T-helper 2 cell treated with Interferon-gamma antibody and Interleukin-4, amounts not matched to agents 5 μg/mL and 100 μg/mL, for 36 hours (primary cell): ENCODE data around the gene HSF4.

Experiments
- DNase-seq: peaks from one replicate; pipeline ENCODE4 v3.0.0; 2021; ENCODE audit warnings: low spot score
- H3K27ac Mint-ChIP-seq: one replicate; pipeline ENCODE4 v1.8.0; 2021; ENCODE audit warnings: mild to moderate bottlenecking, mixed read lengths
- H3K27me3 Mint-ChIP-seq: one replicate; pipeline ENCODE4 v1.8.0; 2021; ENCODE audit warnings: low read depth, mixed read lengths
- H3K36me3 Mint-ChIP-seq: one replicate; pipeline ENCODE4 v1.8.0; 2021; ENCODE audit warnings: low read depth, mixed read lengths
- H3K4me1 Mint-ChIP-seq: one replicate; pipeline ENCODE4 v1.8.0; 2021; ENCODE audit warnings: low read depth, mixed read lengths
- H3K4me3 Mint-ChIP-seq: one replicate; pipeline ENCODE4 v1.8.0; 2022; ENCODE audit warnings: mild to moderate bottlenecking, moderate library complexity, mixed read lengths
- H3K9me3 Mint-ChIP-seq: one replicate; pipeline ENCODE4 v1.8.0; 2021; ENCODE audit warnings: mixed read lengths

HSF4 gene

DNA sequence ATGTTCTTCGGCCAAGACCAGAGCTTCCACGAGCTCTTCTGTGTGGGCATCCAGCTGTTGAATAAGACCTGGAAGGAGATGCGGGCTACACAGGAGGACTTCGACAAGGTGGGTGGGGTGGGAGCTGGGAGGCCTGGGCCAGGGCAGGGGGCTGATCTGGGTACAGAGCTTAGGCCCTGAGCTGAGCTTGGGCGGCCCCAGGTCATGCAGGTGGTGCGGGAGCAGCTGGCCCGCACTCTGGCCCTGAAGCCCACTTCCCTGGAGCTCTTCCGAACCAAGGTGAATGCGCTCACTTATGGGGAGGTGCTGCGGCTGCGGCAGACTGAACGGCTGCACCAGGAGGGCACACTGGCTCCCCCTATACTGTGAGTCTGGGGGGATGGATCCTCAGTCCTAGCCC is 37.9 kb downstream of the HSF4 start:
- Mint-ChIP-seq H3K36me3 (peaks cover 19% of the 10 kb centered on the region), H3K4me1 (no peaks in the 10 kb centered on the region), H3K9me3 (no peaks in the 10 kb centered on the region), H3K27ac (no peak overlapping the region), H3K27me3 (no peaks in the 10 kb centered on the region), H3K4me3 (no peak overlapping the region)
- DNase-seq, result no peak

DNA sequence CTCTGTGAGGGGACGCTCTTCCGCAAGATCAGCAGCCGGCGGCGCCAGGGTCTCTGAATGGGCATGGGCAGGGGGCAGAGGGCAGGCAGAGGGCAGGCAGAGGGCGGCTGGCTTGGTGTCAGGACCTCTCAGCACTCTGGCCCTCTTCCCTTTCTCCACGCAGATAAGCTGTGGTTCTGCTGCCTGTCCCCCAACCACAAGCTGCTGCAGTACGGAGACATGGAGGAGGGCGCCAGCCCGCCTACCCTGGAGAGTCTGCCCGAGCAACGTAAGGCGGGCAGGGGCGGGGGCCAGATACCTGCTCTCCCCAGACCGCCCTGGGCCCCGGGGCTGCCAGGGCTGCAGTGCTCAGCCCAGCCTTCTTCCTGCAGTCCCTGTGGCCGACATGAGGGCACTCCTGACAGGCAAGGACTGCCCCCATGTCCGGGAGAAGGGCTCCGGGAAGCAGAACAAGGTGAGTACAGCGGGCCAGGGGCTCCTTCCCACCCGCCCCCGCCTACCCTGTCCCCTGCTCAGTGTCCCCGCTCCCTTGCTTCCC is 38.5 kb downstream of the HSF4 start:
- no peak overlapping the region for H3K27ac Mint-ChIP-seq
- no peak overlapping the region for H3K4me3 Mint-ChIP-seq
- no peaks in the 10 kb centered on the region for H3K4me1 Mint-ChIP-seq
- H3K36me3 Mint-ChIP-seq, result peaks cover 15% of the 10 kb centered on the region
- H3K27me3 Mint-ChIP-seq, result no peaks in the 10 kb centered on the region
- H3K9me3 Mint-ChIP-seq, result no peaks in the 10 kb centered on the region
- DNase-seq, result no peak

DNA sequence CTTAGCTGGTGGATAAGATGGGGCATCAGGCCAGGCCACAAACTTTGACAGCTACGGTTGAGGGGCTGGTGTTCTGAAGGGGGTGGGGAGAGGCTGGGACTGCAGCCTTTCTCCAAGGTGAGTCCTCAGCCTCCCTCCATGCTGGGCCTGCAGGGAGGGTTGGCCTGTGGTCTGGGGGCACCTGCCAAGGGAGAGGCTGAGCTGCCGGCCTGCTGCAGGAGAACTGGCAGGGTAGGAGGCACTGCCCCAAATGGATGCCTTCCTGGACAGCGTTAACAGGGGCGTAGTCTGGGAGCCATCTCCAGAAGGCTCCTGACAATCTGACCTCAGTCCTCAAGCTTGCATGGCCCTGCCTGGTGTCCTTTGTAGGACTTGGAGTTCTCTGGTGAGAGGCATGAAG is 39.5 kb downstream of the HSF4 start:
- H3K27me3 Mint-ChIP-seq, result no peaks in the 10 kb centered on the region
- no peak overlapping the region for H3K4me3 Mint-ChIP-seq
- no peaks in the 10 kb centered on the region for H3K4me1 Mint-ChIP-seq
- no peak for DNase-seq
- no peaks in the 10 kb centered on the region for H3K9me3 Mint-ChIP-seq
- no peak overlapping the region for H3K27ac Mint-ChIP-seq
- peaks cover 9% of the 10 kb centered on the region for H3K36me3 Mint-ChIP-seq

DNA sequence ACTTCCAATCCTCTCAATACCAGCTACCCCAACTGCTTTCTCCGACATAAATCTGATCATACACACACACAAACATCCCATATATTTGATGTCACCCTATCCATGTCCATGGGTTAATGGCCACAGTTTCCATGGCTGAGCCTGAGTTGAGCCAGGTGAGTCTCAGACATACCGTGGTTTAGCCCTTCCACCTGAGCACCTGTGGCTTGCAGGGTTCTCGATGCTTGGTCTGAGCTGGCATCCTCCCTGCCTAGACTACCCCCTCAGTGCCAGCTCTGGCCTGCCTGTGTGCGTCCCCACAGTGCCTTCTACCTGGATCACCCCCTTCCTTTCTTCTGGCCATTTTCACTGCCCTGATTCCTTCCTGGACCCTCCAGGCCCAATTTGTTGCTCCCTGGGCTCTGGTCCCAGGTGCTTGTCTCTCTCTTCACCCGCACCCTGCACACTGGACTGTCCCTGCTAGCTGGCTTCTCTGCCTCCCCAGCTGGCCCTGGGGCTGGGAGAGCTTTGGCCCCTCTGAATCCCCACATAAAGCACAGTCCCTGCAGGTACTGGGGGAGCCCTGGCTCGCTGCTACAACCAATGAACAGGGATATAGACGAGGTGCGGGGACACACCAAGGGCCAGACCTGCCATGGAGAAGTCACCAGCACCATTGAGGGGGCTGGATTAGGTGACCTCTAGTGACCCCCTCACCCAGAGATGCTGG is 41.7 kb downstream of the HSF4 start:
- Mint-ChIP-seq H3K27me3 (no peaks in the 10 kb centered on the region), H3K27ac (no peak overlapping the region), H3K9me3 (no peaks in the 10 kb centered on the region), H3K4me3 (no peak overlapping the region), H3K36me3 (peaks cover 4% of the 10 kb centered on the region), H3K4me1 (no peaks in the 10 kb centered on the region)
- no peak for DNase-seq

DNA sequence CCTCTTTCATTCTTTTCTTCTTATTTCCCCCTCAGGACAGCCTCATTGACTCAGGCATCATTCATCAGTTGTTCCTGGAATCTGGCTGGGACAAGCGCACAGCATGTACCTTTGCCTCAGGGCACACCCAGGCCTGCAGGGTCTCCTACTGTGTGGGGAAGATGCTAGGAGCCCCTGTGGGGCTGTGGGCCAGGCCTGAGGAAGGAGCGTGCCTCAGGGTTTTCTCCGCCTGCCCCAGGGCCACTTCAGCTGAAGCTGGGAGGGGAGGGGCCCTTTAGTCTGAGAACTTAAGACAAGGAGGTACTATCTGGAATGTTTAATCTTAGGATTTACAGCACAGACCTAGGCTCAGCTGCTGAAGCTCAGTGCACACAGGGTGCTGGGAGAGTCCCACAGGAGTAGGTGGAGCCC is 42.3 kb downstream of the HSF4 start:
- H3K9me3 Mint-ChIP-seq, result no peaks in the 10 kb centered on the region
- H3K27me3 Mint-ChIP-seq, result no peaks in the 10 kb centered on the region
- H3K4me1 Mint-ChIP-seq, result no peaks in the 10 kb centered on the region
- no peak for DNase-seq
- H3K27ac Mint-ChIP-seq, result no peak overlapping the region
- no peak overlapping the region for H3K4me3 Mint-ChIP-seq
- peaks cover 4% of the 10 kb centered on the region for H3K36me3 Mint-ChIP-seq

DNA sequence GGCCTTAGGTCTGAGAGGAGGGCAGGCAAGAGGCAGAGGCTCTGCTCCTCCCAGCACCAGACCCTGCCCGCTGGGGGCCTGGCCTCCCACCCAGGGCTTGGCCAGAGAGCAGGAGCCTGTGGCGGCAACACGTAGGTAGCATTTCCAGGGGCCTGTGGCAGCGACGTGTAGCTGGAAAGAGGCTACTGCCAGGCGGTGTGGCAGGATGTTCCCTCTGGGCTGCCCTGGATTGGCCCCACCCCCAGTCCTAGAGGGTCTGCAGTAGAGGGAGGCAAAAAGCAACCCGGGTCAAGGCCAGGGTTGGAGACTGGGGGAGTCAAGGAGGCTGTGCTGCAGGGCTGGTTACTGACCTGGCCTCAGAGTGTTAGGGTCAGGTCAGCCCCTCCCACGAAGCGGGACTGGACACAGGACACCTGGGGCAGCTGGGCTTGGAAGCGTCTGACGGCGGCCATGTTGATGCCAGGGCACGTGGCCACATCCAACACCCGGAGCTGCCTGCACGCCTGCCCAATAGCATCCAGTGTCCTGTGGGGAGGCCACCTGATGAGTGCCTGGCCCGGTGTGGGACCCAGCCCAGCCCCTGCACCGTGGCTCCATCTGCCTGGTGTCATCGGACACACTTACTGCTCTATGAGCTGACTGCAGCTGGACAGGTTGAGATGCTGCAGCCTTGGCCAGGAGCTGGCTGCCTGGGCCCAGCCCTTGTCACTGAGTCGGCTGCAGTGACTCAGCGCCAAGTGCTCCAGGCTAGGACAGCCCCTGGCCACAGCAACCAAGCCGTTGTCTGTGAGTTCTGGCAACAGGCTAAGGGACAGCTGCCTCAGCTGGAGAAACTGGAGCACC is 42.9 kb downstream of the HSF4 start:
- no peak overlapping the region for H3K27ac Mint-ChIP-seq
- no peak overlapping the region for H3K4me3 Mint-ChIP-seq

DNA sequence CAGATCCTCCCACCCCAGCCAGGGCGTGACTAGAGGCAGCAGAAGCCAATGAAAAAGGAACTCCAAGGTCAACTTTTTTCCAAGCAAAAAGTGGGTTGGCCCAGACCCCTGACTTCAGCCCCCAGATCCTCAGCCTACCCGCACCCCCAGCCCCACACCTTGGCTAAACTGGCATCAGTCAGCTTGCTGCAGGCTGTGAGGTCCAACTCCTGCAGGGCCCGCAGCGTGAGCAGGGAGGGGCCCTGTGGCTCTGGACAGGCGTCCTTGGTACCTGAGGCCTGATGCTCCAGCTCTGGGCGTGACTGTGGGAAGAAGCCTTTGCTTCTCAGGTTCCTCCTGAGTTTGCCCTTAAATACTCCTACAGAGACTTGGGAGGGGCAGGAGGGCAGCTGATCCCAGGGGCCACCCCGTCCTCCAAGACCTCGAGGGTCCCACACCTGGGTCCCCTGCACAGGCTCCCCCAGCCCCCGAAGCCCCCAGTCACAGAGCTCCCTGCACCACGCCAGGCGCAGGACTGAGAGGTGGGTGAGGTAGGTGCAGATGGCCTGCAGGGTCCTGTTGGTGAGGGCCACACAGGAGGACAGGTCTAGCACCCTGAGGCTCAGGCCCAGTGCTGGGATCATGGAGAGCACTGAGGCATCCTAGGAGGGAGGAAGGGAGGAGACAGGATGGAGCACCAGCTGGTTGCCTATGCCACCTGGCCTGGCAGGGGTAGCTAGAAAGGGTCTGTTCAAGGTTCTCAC is 43.8 kb downstream of the HSF4 start:
- no peak overlapping the region for H3K4me3 Mint-ChIP-seq
- H3K36me3 Mint-ChIP-seq, result peaks cover 4% of the 10 kb centered on the region
- no peaks in the 10 kb centered on the region for H3K4me1 Mint-ChIP-seq
- no peaks in the 10 kb centered on the region for H3K9me3 Mint-ChIP-seq
- no peaks in the 10 kb centered on the region for H3K27me3 Mint-ChIP-seq
- no peak for DNase-seq
- no peak overlapping the region for H3K27ac Mint-ChIP-seq

More for the DNA sequence above, 42.9 kb downstream of the HSF4 start:
- Mint-ChIP-seq H3K27me3 (no peaks in the 10 kb centered on the region), H3K36me3 (peaks cover 4% of the 10 kb centered on the region), H3K9me3 (no peaks in the 10 kb centered on the region), H3K4me1 (no peaks in the 10 kb centered on the region)
- no peak for DNase-seq

DNA sequence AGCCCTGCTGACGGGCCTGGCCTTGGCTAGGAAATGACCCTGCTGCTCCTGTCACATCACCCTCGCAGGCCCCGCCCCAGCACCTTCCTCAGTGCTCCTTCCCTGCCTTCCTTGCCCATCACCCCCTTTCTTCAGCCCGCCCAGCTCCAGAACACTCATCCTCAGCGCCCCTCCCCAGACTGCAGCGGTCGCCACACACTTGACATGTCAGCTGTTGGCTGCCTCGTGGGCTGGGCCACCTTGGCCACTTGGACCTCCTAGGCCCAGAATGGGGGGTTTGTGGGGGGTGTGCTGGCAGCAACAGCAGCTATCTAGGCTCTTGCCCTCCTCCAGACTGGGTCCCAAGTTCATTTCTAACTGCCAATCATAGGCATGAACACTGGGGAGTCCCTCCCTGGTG is 45.0 kb downstream of the HSF4 start:
- H3K4me1 Mint-ChIP-seq, result no peaks in the 10 kb centered on the region
- no peaks in the 10 kb centered on the region for H3K36me3 Mint-ChIP-seq
- H3K9me3 Mint-ChIP-seq, result no peaks in the 10 kb centered on the region
- H3K27me3 Mint-ChIP-seq, result no peaks in the 10 kb centered on the region
- H3K4me3 Mint-ChIP-seq, result no peak overlapping the region
- DNase-seq, result no peak
- peak overlapping the region; percentile 41 for H3K27ac Mint-ChIP-seq

DNA sequence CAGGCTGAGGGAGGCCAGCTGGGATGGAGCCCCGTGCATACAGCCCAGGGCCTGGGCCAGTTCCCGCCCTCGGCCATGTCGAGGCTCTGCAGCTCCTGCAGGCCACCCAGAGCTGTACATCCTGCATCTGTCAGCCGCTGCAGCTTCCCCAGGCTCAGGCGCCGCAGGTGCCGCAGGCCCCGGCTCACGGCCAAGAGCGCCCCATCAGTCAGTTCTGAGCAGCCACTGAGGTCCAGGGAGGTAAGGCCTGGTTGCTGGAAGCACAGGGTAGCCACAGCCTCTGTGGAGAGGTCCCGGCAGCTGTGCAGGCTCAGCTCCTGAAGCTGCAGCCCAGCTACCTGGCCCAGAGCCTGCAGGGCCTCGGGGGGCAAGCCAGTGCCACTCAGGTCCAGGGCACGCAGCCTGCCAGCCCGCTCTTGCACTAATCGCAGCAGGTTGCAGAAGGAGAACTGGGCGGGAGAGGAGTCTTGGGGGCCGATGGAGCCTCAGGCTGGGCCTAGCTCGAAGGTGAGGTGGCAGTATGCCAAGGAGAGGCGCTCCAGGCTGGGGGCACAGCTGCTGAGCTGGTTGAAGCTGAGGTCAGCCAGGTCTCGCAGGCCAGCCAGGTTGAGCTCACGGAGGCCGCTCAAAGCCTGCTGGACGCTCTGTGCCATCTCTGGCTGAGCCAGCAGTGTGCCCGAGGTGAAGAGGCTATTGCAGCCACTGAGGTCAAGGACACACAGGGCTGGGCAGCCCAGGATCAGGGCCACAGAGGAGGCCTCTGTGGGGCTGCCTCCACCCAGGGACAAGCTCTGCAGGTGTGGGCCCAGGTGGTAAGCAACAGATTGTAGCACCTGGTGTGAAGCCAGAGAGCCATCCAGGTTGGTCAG is 45.8 kb downstream of the HSF4 start:
- Mint-ChIP-seq H3K4me3 (no peak overlapping the region), H3K27ac (no peak overlapping the region), H3K9me3 (no peaks in the 10 kb centered on the region), H3K4me1 (no peaks in the 10 kb centered on the region), H3K36me3 (no peaks in the 10 kb centered on the region), H3K27me3 (no peaks in the 10 kb centered on the region)
- DNase-seq, result no peak

DNA sequence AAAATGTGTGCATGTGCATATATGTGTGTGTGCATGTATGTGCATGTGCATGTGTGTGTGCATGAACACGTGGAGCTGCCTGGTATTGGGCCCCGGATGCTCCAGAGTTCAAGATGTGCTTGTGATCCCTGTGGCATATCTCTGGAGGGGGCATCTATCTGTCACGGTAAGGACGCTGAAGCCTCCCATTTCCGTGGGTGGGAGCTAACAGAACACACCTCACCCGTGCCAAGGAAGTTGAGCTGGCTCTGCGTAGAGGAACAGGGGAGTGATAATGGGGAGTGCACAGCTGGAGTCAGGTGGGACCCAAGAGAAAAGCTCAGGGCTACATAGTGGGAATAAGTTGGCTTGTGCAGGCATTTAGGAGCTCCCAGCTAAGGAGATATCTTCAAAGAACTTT is 47.1 kb downstream of the HSF4 start:
- Mint-ChIP-seq H3K9me3 (no peaks in the 10 kb centered on the region), H3K4me1 (no peaks in the 10 kb centered on the region), H3K27me3 (no peaks in the 10 kb centered on the region), H3K27ac (no peak overlapping the region), H3K36me3 (no peaks in the 10 kb centered on the region), H3K4me3 (no peak overlapping the region)
- DNase-seq, result no peak

DNA sequence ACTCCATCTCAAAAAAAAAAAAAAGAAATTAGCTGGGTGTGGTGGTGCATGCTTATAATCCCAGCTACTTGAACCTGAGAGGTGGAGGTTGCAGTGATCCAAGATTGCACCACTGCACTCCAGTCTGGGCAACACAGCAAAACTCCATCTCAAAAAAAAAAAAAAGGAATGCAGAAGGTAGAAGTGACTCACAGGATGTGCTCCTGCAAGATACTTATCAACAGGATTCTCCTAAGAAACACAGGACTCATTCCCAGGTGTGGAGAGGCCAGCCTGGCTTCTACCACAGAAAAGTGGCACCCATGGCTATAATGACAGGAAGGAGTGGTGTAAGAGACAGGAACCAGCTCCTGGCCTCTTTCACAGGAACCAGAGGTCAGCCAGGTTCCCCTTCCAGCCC is 48.2 kb downstream of the HSF4 start:
- Mint-ChIP-seq H3K36me3 (no peaks in the 10 kb centered on the region), H3K27ac (no peak overlapping the region), H3K9me3 (no peaks in the 10 kb centered on the region), H3K4me1 (no peaks in the 10 kb centered on the region), H3K27me3 (no peaks in the 10 kb centered on the region), H3K4me3 (no peak overlapping the region)
- DNase-seq, result no peak

DNA sequence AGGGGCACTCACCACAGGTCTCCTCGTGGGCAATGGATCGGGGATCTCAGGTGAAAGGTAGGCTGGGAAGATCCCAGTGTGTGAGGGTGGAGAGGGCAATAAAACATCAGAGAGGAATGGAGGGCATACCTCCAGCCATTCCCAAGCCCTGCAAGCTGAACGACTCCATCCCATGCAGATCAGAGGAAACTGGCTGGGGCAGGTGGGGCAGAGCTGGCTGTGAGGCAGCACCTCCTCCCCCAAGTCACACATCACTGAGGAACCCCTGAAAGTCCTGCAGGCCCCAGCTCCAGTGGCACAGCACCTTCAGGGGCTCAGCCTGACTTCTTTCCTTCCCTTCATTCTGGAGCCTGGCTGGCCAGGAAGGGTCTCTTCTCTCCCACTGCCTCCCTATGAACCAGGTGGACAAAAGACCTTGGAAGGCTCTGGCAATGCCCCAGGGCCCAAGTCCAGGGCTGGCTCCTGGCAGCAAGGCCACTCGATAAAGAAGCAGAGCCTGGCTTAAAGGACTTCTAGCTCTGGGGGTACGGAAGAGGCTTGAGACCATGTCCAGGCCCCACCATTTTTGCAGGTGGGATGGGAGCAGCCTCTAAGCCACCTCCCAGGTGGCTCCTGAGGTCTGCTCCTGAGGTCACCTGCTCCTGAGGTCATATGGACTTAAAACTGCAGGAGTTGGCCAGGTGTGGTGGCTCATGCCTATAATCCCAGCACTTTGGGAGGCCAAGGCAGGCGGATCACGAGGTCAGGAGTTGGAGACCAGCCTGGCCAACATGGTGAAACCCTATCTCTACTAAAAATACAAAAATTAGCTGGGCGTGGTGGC is 48.9 kb downstream of the HSF4 start:
- H3K9me3 Mint-ChIP-seq, result no peaks in the 10 kb centered on the region
- H3K4me3 Mint-ChIP-seq, result no peak overlapping the region
- H3K4me1 Mint-ChIP-seq, result no peaks in the 10 kb centered on the region
- no peaks in the 10 kb centered on the region for H3K27me3 Mint-ChIP-seq
- H3K27ac Mint-ChIP-seq, result no peak overlapping the region
- no peak for DNase-seq
- no peaks in the 10 kb centered on the region for H3K36me3 Mint-ChIP-seq

DNA sequence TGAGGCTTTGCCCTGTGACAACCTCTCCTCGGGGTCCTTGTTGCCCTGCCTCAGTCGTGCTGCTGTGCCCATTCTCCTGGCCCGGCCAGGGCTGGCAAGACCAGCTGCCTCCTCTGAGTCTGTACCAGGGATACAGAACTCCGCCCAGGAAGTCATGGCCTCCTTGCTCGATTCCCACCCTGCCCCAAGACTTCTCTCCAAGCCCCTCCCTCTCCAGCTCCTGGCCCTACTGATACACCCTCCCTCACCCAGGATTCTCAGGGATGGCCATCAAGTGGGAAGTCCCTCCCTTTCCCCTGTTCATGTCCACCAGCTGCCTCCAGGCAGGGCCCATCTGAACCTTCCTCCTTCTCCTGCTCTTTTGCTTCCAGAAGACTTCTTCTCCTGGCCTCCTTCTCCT is 51.2 kb downstream of the HSF4 start:
- Mint-ChIP-seq H3K9me3 (no peaks in the 10 kb centered on the region), H3K27ac (no peak overlapping the region), H3K4me3 (no peak overlapping the region), H3K4me1 (no peaks in the 10 kb centered on the region), H3K36me3 (no peaks in the 10 kb centered on the region), H3K27me3 (no peaks in the 10 kb centered on the region)
- DNase-seq, result no peak
